ENCODE results near the gene UBXN4. TPM values are rescaled to one million over a fixed set of nuclear protein-coding genes. Genes with fewer than 3 reads are reported as not detected.

UBXN4 gene
- total RNA-seq, 1 donor from 2014 or later: 88.1 TPM

- Histone ChIP-seq H3K4me1 (no peaks in the 10 kb centered on the region), H3K27ac (no peak overlapping the region), H3K4me3 (no peak overlapping the region), H3K9me3 (no peaks in the 10 kb centered on the region), H3K27me3 (ENCODE audit: low read depth) (no peaks in the 10 kb centered on the region), H3K36me3 (peaks cover 75% of the 10 kb centered on the region)
- intact Hi-C loops (cut with DNase I): no loop called here
- DNase-seq (no peak), ATAC-seq (no peak)
- no peak for TF ChIP-seq CTCF (IDR thresholded peaks at IDR 0.05)
Measured at GRCh38 chr2:135783439-135783838, 41.8 kb downstream of the UBXN4 start.

- Histone ChIP-seq H3K36me3 (peaks cover 60% of the 10 kb centered on the region), H3K27ac (no peak overlapping the region), H3K4me1 (no peaks in the 10 kb centered on the region), H3K27me3 (ENCODE audit: low read depth) (no peaks in the 10 kb centered on the region), H3K4me3 (no peak overlapping the region), H3K9me3 (no peaks in the 10 kb centered on the region)
- TF ChIP-seq CTCF (IDR thresholded peaks at IDR 0.05): no peak
- intact Hi-C loops (cut with DNase I): no loop called here
- no peak for DNase-seq
- no peak for ATAC-seq
Measured at GRCh38 chr2:135785032-135785431, 43.4 kb downstream of the UBXN4 start.

GRCh38 chr2:135786823-135787222 lies 45.2 kb downstream of the UBXN4 start:
- DNase-seq: no peak
- H3K27ac ChIP-seq: no peak overlapping the region
- H3K27me3 ChIP-seq (ENCODE audit: low read depth): no peaks in the 10 kb centered on the region
- peaks cover 42% of the 10 kb centered on the region for H3K36me3 ChIP-seq
- H3K4me1 ChIP-seq: no peaks in the 10 kb centered on the region
- no peaks in the 10 kb centered on the region for H3K9me3 ChIP-seq
- no peak overlapping the region for H3K4me3 ChIP-seq
- intact Hi-C loops (cut with DNase I): no loop called here
- no peak for ATAC-seq
- TF ChIP-seq CTCF (IDR thresholded peaks at IDR 0.05): no peak

GRCh38 chr2:135790423-135790822 lies 48.8 kb downstream of the UBXN4 start:
- Histone ChIP-seq H3K27ac (no peak overlapping the region), H3K9me3 (no peaks in the 10 kb centered on the region), H3K36me3 (peaks cover 9% of the 10 kb centered on the region), H3K4me3 (no peak overlapping the region), H3K4me1 (no peaks in the 10 kb centered on the region), H3K27me3 (ENCODE audit: low read depth) (no peaks in the 10 kb centered on the region)
- TF ChIP-seq CTCF (IDR thresholded peaks at IDR 0.05): no peak
- DNase-seq (no peak), ATAC-seq (no peak)
- intact Hi-C loops (cut with DNase I): no loop called here

GRCh38 chr2:135791418-135792190 lies 49.9 kb downstream of the UBXN4 start:
- ATAC-seq (no peak), DNase-seq (no peak)
- intact Hi-C loops (cut with DNase I): no loop called here
- Histone ChIP-seq H3K4me1 (no peaks in the 10 kb centered on the region), H3K36me3 (no peaks in the 10 kb centered on the region), H3K4me3 (no peak overlapping the region), H3K27ac (no peak overlapping the region), H3K27me3 (ENCODE audit: low read depth) (no peaks in the 10 kb centered on the region), H3K9me3 (no peaks in the 10 kb centered on the region)
- no peak for TF ChIP-seq CTCF (IDR thresholded peaks at IDR 0.05)
